Right renal pelvis (tissue), 4 donors: ENCODE data around the gene PKNOX2. TPM values are rescaled to one million over a fixed set of nuclear protein-coding genes. Genes with fewer than 3 reads are reported as not detected.

ENCODE experiments used
- DNase-seq, 4 donors: peaks; one replicate each; pipeline ENCODE4 v3.0.0-alpha.2; 2013; ENCODE audit warnings: low read depth in 4 of 4, low spot score in 3 of 4, missing footprints in 1 of 4
- polyA plus RNA-seq, 4 donors: library from polyadenylated mRNA; unstranded; fragments of 120-200 nt; gene quantifications; one replicate each; pipeline ENCODE4 v1.2.1, GENCODE V29; 2013; ENCODE audit not compliant: insufficient read length in 4 of 4

PKNOX2 gene
- polyA plus RNA-seq, 4 donors: 13.2 to 14.5 (median 13.4) TPM

GRCh38 chr11:125275905-125276618 lies 111.5 kb downstream of the PKNOX2 start:
- DNase-seq: no peak

GRCh38 chr11:125276619-125276976 lies 112.0 kb downstream of the PKNOX2 start:
- DNase-seq: no peak

- no peak for DNase-seq
Observed at GRCh38 chr11:125279676-125280418, 115.3 kb downstream of the PKNOX2 start.

- no peak for DNase-seq
Observed at GRCh38 chr11:125280646-125281045, 116.1 kb downstream of the PKNOX2 start.

GRCh38 chr11:125281831-125282595 lies 117.5 kb downstream of the PKNOX2 start:
- no peak for DNase-seq

- DNase-seq: no peak
Observed at GRCh38 chr11:125282596-125282914, 118.0 kb downstream of the PKNOX2 start.

- no peak for DNase-seq
Observed at GRCh38 chr11:125284245-125284850, 119.8 kb downstream of the PKNOX2 start.

- DNase-seq: no peak
Observed at GRCh38 chr11:125285844-125286243, 121.3 kb downstream of the PKNOX2 start.

GRCh38 chr11:125286486-125286885 lies 121.9 kb downstream of the PKNOX2 start:
- no peak for DNase-seq

GRCh38 chr11:125287491-125288210 lies 123.1 kb downstream of the PKNOX2 start:
- DNase-seq: peak in 3 of 4 donors; percentile 55 to 78 (median 64)

GRCh38 chr11:125289419-125290098 lies 125.0 kb downstream of the PKNOX2 start:
- no peak for DNase-seq

GRCh38 chr11:125290263-125290662 lies 125.7 kb downstream of the PKNOX2 start:
- no peak for DNase-seq

- no peak for DNase-seq
Observed at GRCh38 chr11:125292100-125292499, 127.5 kb downstream of the PKNOX2 start.

GRCh38 chr11:125293596-125293995 lies 129.0 kb downstream of the PKNOX2 start:
- no peak for DNase-seq

- no peak for DNase-seq
Observed at GRCh38 chr11:125295931-125296330, 131.4 kb downstream of the PKNOX2 start.

- DNase-seq: no peak
Observed at GRCh38 chr11:125297346-125297915, 132.9 kb downstream of the PKNOX2 start.

- DNase-seq: no peak
Observed at GRCh38 chr11:125299061-125299615, 134.6 kb downstream of the PKNOX2 start.

- no peak for DNase-seq
Observed at GRCh38 chr11:125299821-125300220, 135.3 kb downstream of the PKNOX2 start.

- DNase-seq: no peak
Observed at GRCh38 chr11:125300791-125301218, 136.3 kb downstream of the PKNOX2 start.
